GM21717 (cell line): ENCODE measurements around the gene NOL9.
"Not testable (repeated sequence)": the region's sequence is repeated elsewhere in the genome, so short reads cannot be mapped to it uniquely, and the experiment has no call there.

Experiments
- ATAC-seq: cut with Tn5 transposase; IDR thresholded peaks from one replicate; pipeline ENCODE4 v1.9.1; 2021; ENCODE audit warnings: mild to moderate bottlenecking, moderate library complexity; ENCODE audit not compliant: unreplicated experiment

The NOL9 gene

DNA sequence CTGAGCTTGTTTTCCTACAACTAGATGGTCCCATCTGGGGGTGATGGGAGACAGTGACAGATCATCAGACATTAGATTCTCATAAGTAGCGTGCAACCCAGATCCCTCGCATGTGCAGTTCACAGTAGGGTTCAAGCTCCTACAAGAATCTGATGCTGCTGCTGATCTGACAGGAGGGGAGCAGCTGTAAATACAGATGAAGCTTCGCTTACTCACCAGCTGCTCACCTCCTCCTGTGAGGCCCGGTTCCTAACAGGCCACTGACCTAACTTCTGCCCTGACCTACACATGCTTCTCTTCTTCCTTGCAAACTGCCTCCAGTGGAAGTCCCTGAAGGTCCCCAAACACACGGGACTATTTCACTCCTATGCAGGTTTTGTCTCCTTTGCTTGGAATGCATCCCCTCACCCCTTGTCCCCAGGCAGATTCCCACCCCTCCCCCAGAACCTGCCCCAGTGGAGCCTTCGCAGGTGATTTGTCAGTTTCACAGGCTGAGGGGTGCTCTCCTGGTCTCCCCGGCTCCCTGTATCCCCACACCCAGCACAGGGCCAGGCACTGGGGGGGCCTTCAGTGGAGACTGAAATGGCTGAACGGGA, 19.8 kb upstream of the NOL9 start:
- no peak for ATAC-seq

DNA sequence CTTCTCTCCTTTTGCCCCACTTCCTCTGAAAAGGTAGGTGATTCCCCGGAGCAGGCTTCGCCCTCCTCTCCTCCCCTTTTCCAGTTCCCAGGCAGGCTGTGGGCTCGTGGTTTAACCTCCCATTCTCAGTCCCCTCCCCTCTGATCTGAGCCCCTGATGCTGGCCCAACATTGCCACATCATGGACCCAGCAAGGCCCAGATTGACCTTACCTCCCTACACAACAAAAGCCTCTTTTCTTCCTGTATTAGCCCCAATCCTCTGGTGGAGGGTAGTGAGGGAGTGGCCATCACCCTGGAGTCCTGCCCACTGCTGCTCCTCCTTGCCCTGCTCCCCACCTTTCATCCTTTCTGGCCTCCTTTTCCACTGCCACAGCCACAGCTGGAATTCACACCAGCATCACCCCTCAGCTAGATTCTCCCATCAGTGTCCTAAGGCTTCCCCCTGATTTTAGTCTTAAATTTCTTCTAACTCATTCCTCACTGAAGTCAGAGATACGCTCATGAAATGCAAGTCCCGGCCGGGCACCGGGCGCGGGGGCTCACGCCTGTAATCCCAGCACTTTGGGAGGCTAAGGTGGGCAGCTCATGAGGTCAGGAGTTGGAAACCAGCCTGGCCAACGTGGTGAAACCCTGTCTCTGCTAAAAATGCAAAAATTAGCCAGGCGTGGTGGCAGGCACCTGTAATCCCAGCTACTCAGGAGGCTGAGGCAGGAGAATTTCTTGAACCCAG, 18.5 kb upstream of the NOL9 start:
- no peak for ATAC-seq

- ATAC-seq: no peak
Measured at GRCh38 chr1:6570987-6571386, 16.7 kb upstream of the NOL9 start.

DNA sequence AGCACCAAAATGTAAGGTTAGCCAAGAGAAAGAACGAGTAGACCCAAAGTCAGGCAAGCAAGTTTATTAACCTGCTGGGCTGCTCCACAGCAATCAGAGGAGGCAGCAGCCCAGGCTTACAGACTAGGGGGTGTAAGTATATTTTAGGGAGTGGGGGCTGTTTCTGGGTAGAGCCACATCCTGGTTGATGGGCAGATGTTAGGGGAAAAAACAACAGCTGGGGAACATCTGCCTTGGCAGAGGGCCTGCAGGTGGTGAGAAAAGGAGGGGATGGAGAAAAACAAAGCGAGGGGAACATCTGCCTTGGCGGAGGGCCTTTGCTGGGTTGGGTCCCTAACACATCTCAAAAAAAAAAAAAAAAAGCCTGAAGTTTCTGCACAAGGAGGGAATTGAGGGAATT, 15.8 kb upstream of the NOL9 start:
- ATAC-seq: no peak

DNA sequence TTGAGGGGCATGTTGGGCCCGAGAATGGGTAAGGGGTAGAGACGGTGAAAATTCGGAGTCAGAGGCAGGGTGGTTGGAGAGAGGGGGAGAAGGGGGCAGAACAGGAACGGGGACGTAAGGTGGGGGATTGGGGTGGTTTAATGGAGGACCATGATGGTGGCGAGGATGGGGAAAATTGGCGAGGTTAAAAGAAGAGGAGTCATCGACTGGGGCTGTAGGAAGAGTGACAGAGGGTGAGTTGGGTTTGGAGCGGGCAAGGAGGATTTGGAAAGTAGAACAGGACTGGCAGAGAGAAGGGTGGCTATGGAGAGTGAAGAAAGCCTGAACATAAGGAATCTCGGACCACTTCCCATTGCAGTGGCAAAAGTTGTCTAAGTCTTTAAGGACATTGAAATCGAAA, 14.7 kb upstream of the NOL9 start:
- no peak for ATAC-seq

GRCh38 chr1:6560267-6560666, 6.0 kb upstream of the NOL9 start:
- ATAC-seq: no peak

DNA sequence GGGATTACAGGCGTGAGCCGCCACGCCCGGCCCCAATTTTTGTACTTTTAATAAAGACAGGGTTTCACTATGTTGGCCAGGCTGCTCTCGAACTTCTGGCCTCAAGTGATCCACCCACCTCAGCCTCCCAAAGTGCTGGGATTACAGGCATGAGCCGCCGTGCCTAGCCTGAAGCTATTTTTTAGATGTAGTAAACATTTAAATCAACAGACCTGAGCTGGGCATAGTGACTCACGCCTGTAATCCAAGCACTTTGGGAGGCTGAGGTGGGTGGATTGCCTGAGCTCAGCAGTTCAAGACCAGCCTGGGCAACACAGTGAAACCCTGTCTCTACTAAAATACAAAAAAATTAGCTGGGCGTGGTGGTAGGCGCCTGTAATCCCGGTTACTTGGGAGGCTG, 4.8 kb upstream of the NOL9 start:
- not testable (repeated sequence) for ATAC-seq

- ATAC-seq: no peak
Measured at GRCh38 chr1:6557597-6557996, 3.3 kb upstream of the NOL9 start.

DNA sequence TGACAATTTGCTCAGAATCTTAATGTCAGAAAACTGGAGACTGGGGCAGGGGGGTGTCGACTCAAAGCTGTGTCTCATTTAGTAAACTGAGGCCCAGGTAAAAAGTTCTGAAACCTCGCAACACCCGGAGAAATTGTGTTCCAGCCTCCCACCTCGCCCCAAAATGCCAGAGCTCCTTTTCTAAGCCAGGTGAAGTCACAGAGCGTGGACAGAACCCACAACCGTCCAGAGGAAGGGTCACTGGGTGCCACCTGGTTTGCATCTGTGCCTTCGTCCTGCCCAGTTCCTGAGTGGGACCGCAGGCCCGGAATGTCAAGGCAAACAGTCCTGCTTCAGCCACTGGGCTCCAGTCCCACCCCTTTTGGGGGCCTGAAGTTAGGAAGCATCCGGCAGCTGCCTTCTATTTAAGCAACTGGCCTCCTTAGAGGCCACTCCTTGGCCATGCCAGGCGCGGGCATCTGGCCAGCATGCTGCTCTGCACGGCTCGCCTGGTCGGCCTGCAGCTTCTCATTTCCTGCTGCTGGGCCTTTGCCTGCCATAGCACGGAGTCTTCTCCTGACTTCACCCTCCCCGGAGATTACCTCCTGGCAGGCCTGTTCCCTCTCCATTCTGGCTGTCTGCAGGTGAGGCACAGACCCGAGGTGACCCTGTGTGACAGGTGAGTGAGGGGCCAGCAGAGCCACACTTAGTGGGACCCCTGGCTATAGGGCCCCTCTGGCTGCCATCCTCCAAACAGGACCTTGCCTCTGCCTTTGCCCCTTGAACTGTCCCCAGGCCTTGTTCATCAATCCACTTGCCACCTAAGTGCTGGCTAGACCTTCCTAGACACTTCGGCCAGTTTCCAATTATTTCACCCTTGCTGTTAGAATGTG, 830 bp upstream of the NOL9 start, which contains the start of gene TAS1R1:
Gene TAS1R1 (plus strand): TSS at position 401 of the 872 bp plus-strand sequence. CDS start 67 bp downstream, at position 468.
- no peak for ATAC-seq

DNA sequence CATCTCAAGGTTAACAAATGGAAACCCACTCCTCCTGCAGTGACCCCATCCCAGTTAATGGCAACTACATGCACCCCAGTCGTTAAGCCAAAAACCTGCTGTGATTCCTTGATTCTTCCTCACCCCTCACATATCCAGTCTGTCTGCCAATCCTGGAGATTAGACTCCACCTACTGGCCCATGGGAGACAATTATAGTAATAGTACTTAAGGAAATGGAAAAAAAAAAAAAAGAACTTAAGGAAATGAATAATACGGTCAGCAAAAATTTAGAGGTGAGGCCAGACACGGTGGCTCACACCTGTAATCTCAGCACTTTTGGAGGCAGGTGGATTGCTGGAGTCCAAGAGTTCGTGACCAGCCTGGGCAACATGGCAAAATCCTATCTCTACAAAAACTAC, 7.0 kb downstream of the NOL9 start:
- no peak for ATAC-seq

DNA sequence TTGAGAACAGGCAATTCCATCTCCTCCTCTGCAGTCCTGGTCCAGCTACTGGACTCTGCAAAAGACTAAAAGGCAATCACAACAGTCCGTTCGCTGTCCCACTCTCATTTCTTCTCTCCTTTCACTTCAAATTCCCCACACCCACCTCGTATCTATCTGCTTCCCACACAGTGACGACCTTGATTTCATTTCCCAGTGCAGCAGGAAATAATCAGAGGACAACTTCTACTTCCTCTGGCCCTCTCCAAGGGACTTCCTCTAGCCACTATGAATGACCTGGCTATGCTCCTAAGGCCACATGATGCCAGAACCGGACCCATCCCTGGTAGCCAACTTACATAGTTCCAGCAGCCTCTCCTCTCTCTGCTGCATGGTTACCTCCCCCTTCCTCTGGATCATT, 8.0 kb downstream of the NOL9 start:
- ATAC-seq: no peak

- ATAC-seq: no peak
Measured at GRCh38 chr1:6545276-6546112, 8.8 kb downstream of the NOL9 start.

GRCh38 chr1:6544831-6545230, 9.5 kb downstream of the NOL9 start:
- ATAC-seq: no peak

DNA sequence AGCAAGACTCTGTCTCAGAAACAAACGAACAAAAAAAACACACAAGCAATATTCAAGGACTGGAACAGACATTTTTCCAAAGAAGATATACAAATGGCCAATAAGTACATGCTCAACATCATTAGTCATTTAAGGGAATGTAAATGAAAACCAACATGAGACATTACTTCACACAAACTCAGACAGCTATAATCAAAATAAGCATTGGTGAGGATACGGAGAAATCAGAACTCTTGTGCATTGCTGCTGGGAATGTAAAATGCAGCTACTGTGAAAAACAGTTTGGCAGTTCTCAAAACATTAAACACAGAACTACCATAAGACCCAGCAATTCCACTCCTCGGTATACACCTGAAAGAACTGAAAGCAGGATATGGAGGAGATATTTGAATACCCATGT, 15.4 kb downstream of the NOL9 start:
- no peak for ATAC-seq

- ATAC-seq: no peak
Measured at GRCh38 chr1:6536291-6536690, 18.0 kb downstream of the NOL9 start.

- ATAC-seq: no peak
Measured at GRCh38 chr1:6535214-6535613, 19.1 kb downstream of the NOL9 start.

DNA sequence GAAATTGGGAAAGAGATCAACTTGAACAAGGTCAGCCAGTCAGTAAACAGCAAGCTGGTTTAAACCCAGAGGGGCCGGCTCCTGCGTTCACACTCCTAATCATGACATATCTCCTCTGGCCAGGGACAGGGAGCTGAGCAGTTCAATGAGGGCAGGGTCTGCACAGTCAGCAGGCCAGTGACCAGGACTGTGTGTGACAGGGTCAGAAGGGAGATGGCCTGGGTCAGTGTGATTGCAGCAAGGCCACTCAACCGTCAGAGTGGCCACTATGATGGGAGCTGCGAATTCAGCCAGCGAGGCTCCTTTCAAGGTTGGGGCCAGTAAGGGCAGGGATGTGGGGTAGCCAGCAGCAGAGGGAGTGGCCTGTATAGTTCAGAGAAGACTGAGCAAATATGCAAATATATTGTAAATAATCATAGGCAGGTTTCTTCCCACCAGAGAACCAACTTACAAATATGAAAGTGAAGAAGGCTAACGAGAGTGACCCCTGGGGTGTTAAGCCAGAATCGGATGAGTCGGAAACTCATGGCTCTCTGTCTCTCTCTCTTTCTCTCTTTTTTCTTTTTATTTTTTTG, 20.0 kb downstream of the NOL9 start:
- no peak for ATAC-seq

DNA sequence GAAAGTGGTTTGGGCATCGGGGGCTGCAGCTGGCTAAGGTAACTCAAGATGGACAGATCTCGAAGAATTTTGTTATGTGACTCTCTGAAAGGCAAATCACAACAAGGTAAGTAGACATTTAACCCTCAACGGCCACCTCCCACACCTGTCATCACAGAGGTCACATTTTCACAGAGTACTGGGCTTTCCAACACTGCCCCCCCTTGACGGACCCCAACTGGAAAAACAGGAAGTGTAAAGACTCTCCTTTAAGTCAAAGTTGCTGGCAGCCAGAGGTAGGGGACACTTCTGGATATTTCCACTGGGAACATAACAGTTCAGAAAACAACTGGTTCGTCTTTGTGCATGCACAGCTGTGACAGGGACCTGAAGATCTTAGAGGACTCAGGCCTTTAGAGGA, 22.3 kb downstream of the NOL9 start:
- ATAC-seq: no peak

GRCh38 chr1:6530504-6531160, 23.7 kb downstream of the NOL9 start:
- no peak for ATAC-seq

GRCh38 chr1:6528492-6528891, 25.8 kb downstream of the NOL9 start:
- no peak for ATAC-seq
